Suppressor macrophage (primary cell): ENCODE measurements around the gene ZNF768.
"Not testable (repeated sequence)": the region's sequence is repeated elsewhere in the genome, so short reads cannot be mapped to it uniquely, and the experiment has no call there.

Experiments
- DNase-seq, 4 experiments: peaks; one replicate each; pipeline ENCODE4 v3.0.0-alpha.2; 2020 to 2022

Gene ZNF768

DNA sequence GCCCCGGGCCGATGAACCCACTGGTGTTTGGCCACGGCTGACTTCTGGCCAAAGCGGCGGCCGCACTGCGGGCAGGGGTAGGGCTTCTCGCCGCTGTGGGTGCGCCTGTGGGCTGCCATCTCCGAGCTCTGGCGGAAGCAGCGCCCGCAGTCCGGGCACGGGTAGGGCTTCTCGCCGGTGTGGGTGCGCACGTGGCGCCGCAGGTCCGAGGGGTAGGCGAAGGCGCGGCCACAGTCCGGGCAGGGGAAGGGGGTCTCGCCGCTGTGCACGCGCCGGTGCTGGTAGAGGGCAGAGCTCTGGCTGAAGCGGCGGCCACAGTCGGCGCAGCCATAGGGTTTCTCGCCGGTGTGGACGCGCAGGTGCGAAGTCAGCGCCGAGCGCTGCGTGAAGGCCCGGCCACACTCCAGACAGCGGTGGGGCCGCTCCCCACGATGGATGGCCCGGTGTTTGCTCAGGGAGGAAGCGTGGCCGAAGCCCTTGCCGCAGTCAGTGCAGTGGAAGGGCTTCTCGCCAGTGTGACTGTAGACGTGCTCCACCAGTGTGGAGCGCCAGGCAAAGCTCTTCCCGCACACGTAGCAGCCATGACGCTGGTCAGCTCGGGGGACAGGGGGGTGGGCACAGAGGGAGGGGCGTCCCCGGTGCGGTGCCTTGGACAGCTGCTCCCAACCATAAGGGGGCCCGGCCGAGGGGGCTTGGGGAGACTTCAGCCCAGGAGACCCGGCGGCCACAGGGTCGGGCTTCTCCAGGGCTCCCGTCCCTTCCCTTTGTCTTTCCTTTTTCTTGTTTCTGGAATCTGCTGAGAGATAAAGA is 29.2 kb upstream of the ZNF768 start:
- no peak for DNase-seq

DNA sequence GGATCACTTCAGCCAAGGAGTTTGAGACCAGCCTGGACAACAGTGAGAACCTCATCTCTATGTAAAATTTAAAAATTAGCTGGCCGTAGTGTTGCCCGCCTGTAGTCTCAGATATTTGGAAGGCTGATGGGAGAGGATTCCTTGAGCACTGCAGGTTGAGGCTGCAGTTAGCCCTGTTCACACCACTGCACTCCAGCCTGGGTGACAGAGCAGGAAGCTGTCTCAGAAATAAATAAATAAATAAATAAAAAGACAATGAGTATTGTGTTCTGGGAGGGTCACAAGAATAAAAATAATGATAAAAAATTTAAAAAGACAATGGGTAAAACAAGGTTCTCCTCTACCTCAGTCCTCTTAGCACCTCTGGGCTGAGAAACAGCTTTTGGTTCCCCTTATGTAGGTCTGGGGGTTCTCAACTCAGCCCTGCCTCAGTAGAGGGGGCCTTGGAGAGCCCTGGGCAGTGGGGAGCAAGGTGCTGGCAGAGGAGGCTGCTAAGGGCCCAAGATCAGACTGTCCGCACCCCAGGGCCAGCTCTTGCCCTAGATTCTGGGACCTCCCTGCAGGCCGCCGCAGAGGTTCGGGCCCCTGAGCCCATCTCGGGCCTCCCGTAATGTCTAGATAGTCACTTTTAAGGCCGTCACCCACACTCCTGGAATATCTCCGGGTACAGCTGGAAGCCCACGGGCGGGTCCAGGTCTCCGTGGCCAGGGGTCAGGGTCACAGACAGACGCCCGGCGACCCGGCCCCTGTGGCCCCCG is 28.4 kb upstream of the ZNF768 start:
- no peak for DNase-seq

DNA sequence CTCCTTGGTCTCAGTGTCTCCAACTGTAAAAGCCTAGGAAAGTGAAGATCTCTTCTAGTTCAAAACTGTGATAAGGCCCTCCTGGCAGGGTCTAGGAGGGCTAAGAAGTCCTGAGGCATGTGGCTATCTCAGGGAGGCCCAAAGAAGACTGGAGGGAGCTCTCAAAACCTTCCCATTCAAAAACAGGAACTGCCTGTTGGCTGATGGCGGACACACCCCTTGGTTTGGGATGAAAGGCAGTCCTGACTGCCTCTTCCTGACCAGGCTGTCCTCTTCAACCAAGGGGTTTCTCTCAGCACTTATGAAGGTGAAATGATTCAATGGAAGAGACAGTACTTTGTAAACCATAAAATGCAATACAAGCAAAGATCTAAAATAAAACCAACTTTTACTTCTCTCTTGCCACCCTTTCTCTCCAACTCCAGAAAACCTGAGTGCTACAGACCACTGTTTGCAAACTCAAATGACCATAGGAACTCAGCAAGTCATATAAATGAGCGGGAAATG is 27.1 kb upstream of the ZNF768 start:
- DNase-seq, result peak in 3 of 4 experiments; percentile 43 to 61 (median 52)

DNA sequence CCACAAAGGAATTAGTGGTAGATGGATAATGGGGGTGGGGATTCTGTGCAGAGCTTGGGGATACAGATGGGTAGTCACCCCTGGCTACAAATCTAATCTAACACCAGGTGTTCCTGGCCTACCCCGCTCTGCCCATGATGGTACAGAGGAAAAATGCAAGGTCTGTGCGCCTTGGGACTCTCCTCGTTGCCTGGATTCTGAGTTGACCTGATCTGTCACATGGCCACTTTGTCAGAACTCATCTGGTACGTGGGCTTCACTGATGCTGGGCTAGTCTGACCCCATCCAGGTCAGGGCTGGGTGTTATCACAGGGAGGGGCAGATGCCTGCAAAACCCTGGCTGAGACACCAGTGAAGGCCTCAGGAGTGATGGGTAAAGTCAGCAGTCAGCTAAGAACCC is 26.6 kb upstream of the ZNF768 start:
- no peak for DNase-seq

DNA sequence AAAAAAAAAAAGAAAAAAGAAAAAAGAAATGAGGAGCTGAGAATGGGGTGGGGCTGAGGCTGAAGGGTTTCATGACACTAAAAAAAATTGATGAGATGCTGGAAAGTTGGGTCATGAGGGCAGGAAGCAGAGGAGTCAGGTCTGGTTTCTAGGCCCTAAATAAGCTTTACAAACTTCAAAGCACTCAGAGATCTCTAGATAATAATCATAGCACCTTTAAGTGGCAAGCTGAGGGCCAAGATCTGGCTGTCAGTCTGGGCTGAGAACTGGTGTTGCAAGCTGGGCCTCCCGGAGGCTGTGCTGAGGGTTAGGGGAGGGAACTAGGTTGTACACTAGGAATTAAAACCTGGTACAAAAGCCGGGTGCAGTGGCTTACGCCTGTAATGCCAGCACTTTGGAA is 25.4 kb upstream of the ZNF768 start:
- peak in 1 of 4 experiments; percentile 15 for DNase-seq

DNA sequence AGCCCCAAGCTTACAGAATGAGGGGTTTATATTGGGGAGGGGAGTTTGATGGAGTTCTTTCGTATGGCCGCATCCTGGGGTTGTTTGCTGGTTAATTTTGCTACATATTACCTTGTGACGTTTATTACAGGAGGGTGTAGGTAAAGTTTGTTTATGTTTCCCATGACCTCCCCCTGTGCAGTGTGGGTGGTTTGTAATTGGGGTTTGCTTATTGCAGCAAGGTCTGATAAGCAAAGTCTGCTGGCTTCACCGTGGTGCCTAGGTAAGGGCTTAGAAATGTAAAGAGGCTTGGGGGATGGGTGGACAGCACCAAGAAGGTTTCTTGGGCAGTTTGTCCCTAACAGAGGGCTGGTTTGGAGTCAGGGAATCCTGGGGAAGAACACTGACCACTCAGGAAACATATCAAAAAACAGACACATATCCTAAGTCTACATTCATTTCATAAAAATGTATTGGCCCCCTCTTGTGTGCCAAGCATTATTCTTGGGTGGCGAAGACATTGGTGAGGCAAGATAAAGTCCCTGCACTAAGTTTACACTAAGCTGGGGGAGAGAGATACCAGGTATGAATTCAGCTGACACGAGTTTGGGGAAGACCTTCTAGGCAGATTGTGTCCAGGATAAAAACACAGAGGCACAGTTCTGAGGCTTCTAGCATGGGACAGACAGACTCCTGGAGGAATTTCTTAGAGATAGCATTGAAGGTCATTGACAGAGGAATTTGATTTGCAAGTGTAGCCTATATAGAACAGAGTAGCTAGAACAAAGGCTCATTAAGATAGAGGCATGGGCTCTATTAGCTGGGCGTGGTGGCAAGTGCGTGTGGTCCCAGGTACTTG is 22.3 kb upstream of the ZNF768 start:
- DNase-seq, result no peak

DNA sequence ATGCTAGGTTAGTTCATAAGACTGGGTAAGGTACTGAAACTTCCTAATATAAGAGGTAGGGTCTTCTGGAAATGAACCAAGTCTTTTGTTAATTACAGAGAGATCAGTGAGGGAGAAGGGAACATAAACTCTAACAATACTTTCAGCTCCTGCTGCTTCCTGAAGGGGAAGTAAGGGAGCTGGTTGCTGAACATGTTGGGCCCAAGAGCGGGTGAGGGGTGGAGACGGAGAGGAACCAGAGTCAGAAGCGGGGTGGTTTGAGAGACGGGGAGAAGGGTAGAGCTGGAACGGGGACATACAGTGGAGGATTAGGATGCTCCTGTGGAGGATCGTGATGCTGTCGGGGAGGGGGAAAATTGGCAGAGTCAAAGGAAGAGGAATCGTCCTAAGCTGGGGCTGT is 19.7 kb upstream of the ZNF768 start:
- DNase-seq, result peak; percentile 54 to 79 (median 74)

DNA sequence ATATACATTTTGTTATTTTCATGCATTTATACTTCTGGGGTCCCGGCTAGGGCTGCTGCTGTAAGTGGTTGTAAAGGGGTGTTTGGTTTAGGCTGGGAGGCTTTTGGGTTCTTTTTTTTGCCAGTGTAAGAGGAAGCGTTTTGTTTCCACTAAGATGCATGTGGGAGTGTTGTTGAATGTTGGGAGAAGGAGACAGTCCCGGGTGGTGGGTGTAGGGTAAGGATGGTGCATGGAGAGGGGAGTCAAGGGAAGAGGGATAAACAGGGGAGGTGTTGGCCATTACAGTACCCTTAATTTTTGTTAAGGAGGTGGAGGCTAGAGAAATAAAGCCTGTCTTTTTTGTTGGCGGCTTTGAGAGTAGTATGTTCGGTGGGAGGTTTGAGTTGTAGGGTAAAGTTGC is 16.7 kb upstream of the ZNF768 start:
- DNase-seq, result no peak

DNA sequence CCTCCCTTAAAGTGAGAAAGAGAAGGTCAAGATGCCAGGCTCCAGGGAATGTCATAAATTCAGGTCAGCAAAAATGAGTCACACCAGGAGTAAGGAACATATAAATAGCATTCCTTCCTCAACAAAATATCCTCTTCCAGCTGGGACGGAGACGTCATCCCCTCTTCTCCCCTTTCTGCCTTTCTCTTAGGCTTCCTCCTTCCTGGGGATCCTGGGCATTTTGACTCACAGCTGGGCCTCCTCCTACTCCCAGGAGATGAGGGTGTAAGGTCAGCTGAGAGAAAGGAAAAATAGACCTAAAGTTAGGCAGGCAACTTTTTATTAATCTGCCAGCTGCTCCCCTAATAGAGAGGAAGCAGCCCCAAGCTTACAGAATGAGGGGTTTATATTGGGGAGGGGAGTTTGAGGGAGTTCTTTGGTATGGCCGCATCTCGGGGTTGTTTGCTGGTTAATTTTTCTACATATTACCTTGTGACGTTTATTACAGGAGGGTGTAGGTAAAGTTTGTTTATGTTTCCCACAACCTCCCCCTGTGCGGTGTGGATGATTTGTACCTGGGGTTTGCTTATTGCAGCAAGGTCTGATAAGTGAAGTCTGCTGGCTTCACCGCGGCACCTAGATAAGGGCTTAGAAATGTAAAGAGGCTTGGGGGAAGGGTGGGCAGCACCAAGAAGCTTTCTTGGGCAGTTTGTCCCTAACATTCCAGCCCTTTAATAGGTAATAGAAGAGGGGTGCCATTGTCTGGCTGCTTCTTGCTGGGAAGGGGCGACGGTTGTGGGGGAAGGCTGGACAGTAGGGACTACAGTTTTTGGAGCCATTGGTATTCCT is 15.3 kb upstream of the ZNF768 start:
- peak in 3 of 4 experiments; percentile 36 to 54 (median 49) for DNase-seq

DNA sequence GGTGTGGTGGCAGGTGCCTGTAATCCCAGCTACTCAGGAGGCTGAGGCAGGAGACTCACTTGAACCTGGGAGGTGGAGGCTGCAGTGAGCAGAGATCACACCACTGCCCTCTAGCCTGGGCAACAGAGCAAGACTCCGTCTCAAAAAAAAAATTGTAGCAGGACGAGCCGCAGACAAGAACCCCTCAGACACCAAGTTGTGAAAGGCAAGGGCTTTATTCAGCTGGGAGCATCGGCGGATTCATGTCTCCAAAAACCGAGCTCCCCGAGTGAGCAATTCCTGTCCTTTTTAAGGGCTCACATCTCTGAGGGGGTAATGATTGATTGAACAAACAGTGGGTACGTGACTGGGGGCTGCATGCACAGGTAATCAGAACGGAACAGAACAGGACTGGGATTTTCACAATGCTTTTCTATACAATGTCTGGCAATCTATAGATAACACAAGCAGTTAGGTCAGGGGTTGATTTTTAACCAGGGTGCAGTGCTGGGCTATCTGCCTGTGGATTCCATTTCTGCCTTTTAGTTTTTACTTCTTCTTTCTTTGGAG is 14.6 kb upstream of the ZNF768 start:
- DNase-seq, result not testable (repeated sequence)

DNA sequence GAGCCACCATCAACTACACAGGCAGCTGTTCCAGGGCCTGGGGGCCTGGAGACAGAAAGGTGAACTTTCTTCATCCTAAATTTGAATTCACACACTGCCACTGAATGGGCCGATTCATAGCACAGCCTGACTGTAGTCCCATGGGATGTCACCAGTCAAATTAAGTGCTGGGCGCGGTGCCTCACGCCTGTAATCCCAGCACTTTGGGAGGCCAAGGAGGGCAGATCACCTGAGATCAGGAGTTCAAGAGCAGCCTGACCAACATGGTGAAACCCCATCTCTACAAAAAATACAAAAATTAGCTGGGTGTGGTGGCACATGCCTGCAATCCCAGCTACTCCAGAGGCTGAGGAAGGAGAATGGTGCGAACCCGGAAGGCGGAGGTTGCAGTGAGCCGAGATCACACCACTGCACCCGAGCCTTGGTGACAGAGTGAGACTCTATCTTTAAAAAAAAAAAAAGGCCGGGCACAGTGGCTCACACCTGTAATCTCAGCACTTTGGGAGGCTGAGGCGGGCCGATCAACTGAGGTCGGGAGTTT is 13.7 kb upstream of the ZNF768 start:
- not testable (repeated sequence) for DNase-seq

DNA sequence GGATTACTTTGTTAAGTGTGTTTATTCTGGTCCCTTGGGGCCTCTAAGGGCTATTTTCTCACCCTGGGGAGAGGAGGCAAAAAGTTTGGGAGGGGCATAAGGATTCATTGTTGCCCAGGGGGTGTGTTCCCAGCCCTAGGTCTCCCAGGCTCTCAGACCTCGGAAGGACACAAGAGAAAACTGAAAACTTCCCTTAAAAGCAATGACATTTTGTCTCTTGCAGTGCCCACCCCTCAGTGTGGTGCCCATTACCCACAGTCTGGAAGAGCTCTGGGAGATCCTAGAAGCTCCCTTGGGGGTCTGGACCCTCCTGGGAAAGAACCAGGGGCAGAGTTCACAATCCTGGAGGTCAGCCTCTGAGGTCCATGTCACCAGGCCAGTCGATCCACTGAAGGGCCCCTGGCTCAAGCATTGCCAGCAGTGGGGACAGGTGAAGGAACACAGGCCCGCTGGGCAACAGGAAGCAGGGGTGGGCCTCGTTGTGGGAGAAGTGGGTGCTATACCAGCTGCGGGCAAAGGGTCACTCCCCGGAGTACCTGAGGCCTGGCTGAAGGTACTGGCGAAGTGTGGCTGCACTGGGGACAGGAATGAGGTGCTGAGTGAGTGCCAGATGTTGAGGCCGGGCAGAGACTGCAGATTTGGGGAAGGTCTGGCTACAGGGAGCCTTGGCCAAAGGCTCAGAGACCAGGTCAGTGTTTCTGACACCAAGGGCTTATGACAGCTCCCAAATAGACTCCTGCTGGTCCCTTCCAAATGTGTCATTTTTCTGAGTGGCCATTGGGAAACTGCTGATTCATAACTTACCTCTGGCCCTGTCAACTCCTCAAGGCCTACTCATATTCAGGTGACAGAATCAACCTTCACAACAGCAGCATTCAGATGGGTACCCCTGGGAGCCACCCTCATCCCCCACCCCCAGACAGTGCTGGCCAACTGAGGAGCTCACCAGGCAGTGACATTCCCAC is 12.9 kb upstream of the ZNF768 start:
- no peak for DNase-seq

DNA sequence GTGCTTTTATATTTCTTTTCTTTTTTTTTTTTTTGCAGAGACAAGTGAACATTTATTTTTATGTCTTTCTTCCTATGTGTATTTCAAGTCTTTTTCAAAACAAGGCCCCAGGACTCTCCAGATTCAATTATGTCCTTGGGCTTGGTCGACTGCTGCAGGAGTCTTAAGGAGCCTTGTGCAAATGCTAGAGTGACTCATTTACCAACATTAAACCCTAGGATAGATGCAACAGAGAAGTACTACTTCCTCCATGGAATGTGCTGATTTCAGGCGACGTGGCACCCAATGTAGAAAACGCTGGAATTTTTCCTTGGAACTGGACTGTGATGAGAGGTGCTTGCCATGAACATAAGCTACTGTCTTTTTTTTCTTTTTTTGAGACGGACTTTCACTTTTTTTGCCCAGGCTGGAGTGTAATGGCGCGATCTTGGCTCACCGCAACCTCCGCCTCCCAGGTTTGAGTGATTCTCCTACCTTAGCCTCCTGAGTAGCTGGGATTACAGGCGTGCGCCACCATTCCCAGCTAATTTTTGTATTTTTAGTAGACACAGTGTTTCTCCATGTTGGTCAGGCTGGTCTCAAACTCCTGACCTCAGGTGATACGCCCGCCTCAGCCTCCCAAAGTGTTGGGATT is 10.1 kb upstream of the ZNF768 start:
- peak; percentile 32 to 77 (median 66) for DNase-seq

DNA sequence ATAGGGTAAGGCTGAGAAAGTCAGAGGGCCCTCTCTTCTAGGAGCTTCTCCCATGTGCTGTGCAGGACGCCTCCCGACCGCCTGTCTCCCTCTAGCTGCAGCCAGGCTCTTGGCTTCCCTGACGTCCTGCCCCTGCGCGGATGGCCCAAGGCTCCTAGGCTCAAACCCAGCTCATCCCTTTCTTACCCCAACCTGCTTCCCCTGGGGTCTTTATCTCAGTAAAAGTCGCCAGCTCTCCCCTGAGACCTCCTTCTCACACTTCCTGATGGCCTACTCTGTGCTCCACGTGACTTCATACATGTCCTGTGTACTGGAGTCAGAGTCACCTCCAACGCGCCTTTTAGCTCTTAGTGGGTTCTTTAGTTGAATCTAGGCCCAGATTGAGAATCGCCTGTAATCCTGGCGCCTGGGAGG is 9.4 kb upstream of the ZNF768 start:
- DNase-seq, result peak; percentile 68 to 88 (median 81)

DNA sequence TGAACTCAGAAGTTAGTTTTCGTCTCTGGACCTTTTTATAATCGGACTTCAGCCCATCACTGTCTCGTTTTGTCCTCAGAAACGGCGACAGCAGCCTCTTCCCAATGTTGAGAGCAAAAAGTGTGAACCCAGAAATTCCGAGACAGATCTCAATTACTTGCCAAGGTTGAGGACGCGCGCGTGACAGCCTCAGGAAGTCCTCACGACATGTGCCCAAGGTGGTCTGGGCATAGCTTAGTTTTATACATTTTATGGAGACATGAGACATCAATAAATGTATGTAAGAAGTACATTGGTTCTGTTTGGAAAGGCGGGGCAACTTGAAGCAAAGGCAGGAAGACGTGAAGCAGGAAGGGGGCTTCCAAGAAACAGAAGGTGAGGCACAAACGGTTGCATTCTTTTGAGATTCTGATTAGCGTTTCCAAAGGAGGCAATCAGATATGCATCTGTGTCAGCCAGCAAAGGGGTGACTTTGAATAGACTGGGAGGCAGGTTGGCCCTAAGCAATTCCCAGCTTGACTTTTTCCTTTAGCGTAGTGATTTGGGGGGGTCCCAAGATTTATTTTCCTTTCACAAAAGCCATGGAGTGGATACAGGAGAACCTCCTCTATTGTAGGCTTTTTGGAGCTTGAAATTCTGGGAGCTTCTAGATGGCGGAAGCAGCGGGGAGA is 8.9 kb upstream of the ZNF768 start:
- no peak for DNase-seq

DNA sequence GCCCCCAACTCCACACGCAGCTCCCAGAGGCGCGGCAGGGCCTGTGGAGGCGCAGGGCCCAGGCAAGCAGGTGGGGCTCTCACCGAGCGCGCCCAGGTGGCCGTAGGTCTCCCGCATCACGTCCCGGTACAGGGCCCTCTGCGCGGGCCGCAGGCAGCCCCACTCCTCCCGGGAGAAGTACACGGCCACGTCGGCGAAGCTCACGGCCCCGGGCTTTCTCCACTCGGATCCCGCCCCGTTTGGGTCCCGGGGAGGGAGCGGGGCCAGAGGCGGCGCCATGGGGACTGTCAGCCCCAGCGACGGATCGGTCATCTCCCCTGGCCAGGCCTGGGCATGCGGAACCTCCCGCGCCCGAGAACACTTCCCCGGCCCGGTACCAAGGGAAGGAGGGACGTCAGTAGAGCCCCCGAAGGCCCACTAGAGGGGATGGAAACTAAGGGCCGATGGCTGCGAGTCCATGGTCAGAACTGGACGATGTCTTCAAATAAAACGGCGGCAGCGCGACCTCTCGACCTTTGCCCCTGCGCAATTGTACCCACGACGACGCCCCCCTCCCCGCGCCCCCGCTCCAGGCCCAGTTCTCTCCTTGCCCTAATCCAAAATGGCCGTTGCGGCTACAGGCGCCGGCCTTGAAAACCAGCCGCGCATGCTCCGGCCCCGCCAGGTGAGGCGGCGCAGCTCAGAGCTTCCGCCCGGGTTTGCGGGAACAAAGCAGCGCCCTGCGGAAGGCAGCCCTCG is 8.2 kb upstream of the ZNF768 start, which contains the start of gene ZNF747:
TSS of gene ZNF747 (minus strand) at position 491 of the 738 bp plus-strand sequence. CDS start at position 312, 179 bp downstream.
- peak; percentile 86 to 95 (median 90) for DNase-seq

DNA sequence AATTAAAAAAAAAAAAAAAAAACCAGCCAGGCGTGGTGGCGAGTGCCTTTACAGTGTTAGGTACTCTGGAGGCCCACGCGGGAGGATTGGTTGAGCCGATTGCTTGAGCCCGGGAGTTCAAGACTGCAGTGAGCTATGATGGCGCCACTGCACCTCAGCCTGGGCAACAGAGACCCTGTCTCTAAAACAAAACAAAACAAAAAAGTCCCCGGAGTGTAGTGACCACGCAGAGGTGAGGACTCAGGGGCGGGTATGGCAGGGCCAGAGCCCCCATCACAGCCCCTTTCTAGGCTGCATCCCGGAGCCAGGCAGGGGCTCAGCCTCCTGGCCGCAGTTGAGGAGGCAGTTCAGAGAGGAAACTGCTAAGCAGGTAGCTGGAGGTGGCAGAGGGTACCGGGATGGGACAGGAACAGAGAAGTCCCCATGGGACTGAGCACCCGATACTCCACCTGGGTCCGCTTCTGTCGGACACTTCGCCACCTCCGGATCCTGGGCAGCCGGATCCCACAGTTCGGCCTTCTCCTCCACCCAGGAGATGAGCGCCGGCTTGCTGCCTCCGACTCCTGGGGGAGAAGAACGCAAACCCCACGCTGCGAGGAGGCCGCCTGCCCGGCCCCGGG is 7.5 kb upstream of the ZNF768 start:
- DNase-seq, result peak in 1 of 4 experiments; percentile 23
